A375 (cell line): Measurements from ENCODE around the gene GPR34. TPM values are rescaled to one million over a fixed set of nuclear protein-coding genes. Genes with fewer than 3 reads are reported as not detected.

Source experiments
- small RNA-seq: library from RNA; depleted of rRNA; stranded (forward); fragments of <200 nt; gene quantifications from one replicate; pipeline ENCODE3, GENCODE V24; 2014
- total RNA-seq: library from RNA; depleted of rRNA; stranded (reverse); fragments of >200 nt; shearing (Covaris generic); gene quantifications from 2 replicates; pipeline ENCODE4 v1.2.3, GENCODE V29; 2014; rRNA removed

GPR34 gene, protein sequence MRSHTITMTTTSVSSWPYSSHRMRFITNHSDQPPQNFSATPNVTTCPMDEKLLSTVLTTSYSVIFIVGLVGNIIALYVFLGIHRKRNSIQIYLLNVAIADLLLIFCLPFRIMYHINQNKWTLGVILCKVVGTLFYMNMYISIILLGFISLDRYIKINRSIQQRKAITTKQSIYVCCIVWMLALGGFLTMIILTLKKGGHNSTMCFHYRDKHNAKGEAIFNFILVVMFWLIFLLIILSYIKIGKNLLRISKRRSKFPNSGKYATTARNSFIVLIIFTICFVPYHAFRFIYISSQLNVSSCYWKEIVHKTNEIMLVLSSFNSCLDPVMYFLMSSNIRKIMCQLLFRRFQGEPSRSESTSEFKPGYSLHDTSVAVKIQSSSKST
- not detected in 2 replicates for total RNA-seq

GRCh38 chrX:41688835-41689234, at the start of gene GPR34:
Gene GPR34, plus strand, starts transcription at chrX:41688973. Its CDS starts 6,661 bp downstream, at chrX:41695634.

GRCh38 chrX:41723826-41724225, 35.1 kb downstream of the GPR34 start, which contains the start of gene GPR82:
Gene GPR82, plus strand, starts transcription at chrX:41724181. Its CDS starts 2,846 bp downstream, at chrX:41727027.

Small RNA genes lying within 50 kb of the gene (small RNA-seq; reads per million reads assigned to genes)
- not detected for gene RN7SL144P

Other genes starting within 250 kb of the GPR34 start
- 0.13 TPM in 1 of 2 replicates, not detected in the other for gene NYX, start 241.6 kb upstream of the GPR34 start, total RNA-seq
- gene GPR82, start 35.2 kb downstream of the GPR34 start, total RNA-seq: not detected in 2 replicates
- gene CASK, start 234.6 kb downstream of the GPR34 start, total RNA-seq: 15.4 and 17.3 TPM in 2 replicates